CD4-positive, alpha-beta T cell (primary cell): ENCODE measurements around the gene COPA. TPM values are rescaled to one million over a fixed set of nuclear protein-coding genes. Genes with fewer than 3 reads are reported as not detected.

ENCODE experiments used
- ATAC-seq: fragments of 200-7000 bp; cut with Tn5 transposase; one replicate; pipeline ENCODE4 v1.10.0; 2022; ENCODE audit warnings: mild to moderate bottlenecking; ENCODE audit not compliant: poor library complexity
- CTCF ChIA-PET: fragments of 350-600 bp; sonication (Branson Sonifier 250); formaldehyde crosslinking; loops from one replicate; lab custom pipeline; 2021; ENCODE audit warnings: antibody characterized with exemption, inconsistent platforms; lab: Charles Lee
- POLR2A ChIA-PET: fragments of 350-600 bp; sonication (Branson Sonifier 250); formaldehyde crosslinking; loops from one replicate; lab custom pipeline; 2021; ENCODE audit warnings: antibody characterized with exemption, inconsistent platforms; lab: Charles Lee
- DNase-seq, 14 experiments: peaks; one replicate each; pipeline ENCODE4 v3.0.0-alpha.2; 2013 to 2020; ENCODE audit warnings: mixed read lengths in 2 of 14
- H3K27ac ChIP-seq, 2 donors: one replicate each; pipeline versions ENCODE4 v1.5.1 to v1.7.0; 2013; ENCODE audit warnings: low read length in 2 of 2, low read depth in 1 of 2, mild to moderate bottlenecking in 1 of 2
- H3K27me3 ChIP-seq, 2 experiments: 1 replicate in 1 of 2; 2 replicates in 1 of 2; pipeline versions ENCODE4 v1.6.1 to v1.7.0; 2013; ENCODE audit warnings: low read length in 2 of 2, control low read depth in 1 of 2, mild to moderate bottlenecking in 1 of 2, moderate library complexity in 1 of 2; ENCODE audit not compliant: insufficient read depth in 2 of 2, control insufficient read depth in 1 of 2
- H3K36me3 ChIP-seq: one replicate; pipeline ENCODE4 v1.6.1; 2013; ENCODE audit warnings: low read length, control low read depth; ENCODE audit not compliant: insufficient read depth
- H3K4me1 ChIP-seq: one replicate; pipeline ENCODE4 v1.6.1; 2013; ENCODE audit warnings: low read length, control low read depth; ENCODE audit not compliant: insufficient read depth
- H3K4me3 ChIP-seq: one replicate; pipeline ENCODE4 v1.5.1; 2013; ENCODE audit warnings: mild to moderate bottlenecking, low read length, moderate library complexity
- H3K9me3 ChIP-seq, 2 experiments: 1 replicate in 1 of 2; 2 replicates in 1 of 2; pipeline versions ENCODE4 v1.6.1 to v1.7.0; 2013; ENCODE audit warnings: low read length in 2 of 2, mild to moderate bottlenecking in 2 of 2, control low read depth in 1 of 2, moderate library complexity in 1 of 2; ENCODE audit not compliant: control insufficient read depth in 1 of 2, insufficient read depth in 1 of 2
- H3K27ac Mint-ChIP-seq: one replicate; pipeline ENCODE4 v1.8.0; 2020; ENCODE audit warnings: mixed read lengths
- H3K27me3 Mint-ChIP-seq: one replicate; pipeline ENCODE4 v1.8.0; 2021; ENCODE audit warnings: mixed read lengths
- H3K36me3 Mint-ChIP-seq: one replicate; pipeline ENCODE4 v1.8.0; 2021; ENCODE audit warnings: low read depth, mixed read lengths
- H3K4me1 Mint-ChIP-seq: one replicate; pipeline ENCODE4 v1.8.0; 2021; ENCODE audit warnings: low read depth, mixed read lengths
- H3K4me3 Mint-ChIP-seq: one replicate; pipeline ENCODE4 v1.8.0; 2020; ENCODE audit warnings: mild to moderate bottlenecking, mixed read lengths
- H3K9me3 Mint-ChIP-seq: one replicate; pipeline ENCODE4 v1.8.0; 2020; ENCODE audit warnings: mixed read lengths
- intact Hi-C, 2 experiments: fragments of 100-400 bp; cut with DNase I in 1 of 2; cut with micrococcal nuclease in 1 of 2; formaldehyde crosslinking; loops; one replicate each; pipeline versions ENCODE4 v1.15.1 to v1.9.0; 2023 to 2025; cut with DNase I, micrococcal nuclease
- total RNA-seq, 174 experiments: library from RNA in 2 of 174; stranded (reverse) in 2 of 174; gene quantifications; one replicate each; pipeline ENCODE4 v1.2.3 and lab custom pipeline; 2021 to 2026
- TF ChIP-seq, protein P1 (sequence below): fragments of 200-600 bp; IDR thresholded peaks from one replicate; pipeline ENCODE4 v1.8.0; 2022; ENCODE audit warnings: antibody characterized with exemption, mild to moderate bottlenecking

COPA gene
- total RNA-seq, 2 experiments from 2014 or later = 95.0 to 107 TPM

DNA sequence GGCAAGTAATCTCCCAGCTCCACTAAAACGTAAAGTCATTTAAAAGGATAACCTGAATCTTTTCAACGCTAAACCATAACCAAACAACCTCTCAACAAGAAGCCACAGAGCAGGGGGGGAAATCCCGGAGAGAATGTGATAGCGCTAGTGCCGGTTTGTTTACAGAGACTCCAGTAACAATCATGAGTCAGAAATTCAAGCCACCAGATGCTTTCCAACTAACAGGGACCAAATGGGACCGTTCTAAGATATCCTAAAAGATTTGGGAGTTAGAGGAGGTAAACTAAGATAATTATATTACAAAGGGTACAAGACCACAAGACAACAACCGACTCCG is 81.5 kb downstream of the COPA start:
- H3K4me3 Mint-ChIP-seq = peak overlapping the region; percentile 96
- peak overlapping the region; percentile 97 for H3K27ac Mint-ChIP-seq
- no peaks in the 10 kb centered on the region for H3K27me3 Mint-ChIP-seq
- no peaks in the 10 kb centered on the region for H3K9me3 Mint-ChIP-seq
- intact Hi-C loops = loop anchor here in 1 of 2 experiments (5.0 kb wide), 1 partner anchor 81 kb away; the partner anchor contains the start of genes COPA and NCSTN
- Histone ChIP-seq H3K9me3 (no peaks in the 10 kb centered on the region), H3K4me1 (peaks cover 33% of the 10 kb centered on the region), H3K4me3 (peak overlapping the region; percentile 83), H3K27me3 (no peaks in the 10 kb centered on the region), H3K36me3 (no peaks in the 10 kb centered on the region), H3K27ac (peak overlapping the region; percentile 98 to 99)
- POLR2A ChIA-PET = interaction anchor here (1.2 to 6.4 kb wide), 11 partner anchors 10 to 230 kb away, joined by 3 to 73 read pairs (median 15); partner anchors contain the start of genes IGSF8, PEA15, PEX19 and PIGM
- ATAC-seq (peak; percentile 63), DNase-seq (peak; percentile 45 to 93 (median 64))
- CTCF ChIA-PET = interaction anchor here (1.1 to 6.1 kb wide), 5 partner anchors 9 to 176 kb away, joined by 3 to 28 read pairs (median 7); no protein-coding TSS in a partner anchor
- H3K36me3 Mint-ChIP-seq = peaks cover 35% of the 10 kb centered on the region
- peaks cover 59% of the 10 kb centered on the region for H3K4me1 Mint-ChIP-seq
- TF ChIP-seq, protein P1, sequence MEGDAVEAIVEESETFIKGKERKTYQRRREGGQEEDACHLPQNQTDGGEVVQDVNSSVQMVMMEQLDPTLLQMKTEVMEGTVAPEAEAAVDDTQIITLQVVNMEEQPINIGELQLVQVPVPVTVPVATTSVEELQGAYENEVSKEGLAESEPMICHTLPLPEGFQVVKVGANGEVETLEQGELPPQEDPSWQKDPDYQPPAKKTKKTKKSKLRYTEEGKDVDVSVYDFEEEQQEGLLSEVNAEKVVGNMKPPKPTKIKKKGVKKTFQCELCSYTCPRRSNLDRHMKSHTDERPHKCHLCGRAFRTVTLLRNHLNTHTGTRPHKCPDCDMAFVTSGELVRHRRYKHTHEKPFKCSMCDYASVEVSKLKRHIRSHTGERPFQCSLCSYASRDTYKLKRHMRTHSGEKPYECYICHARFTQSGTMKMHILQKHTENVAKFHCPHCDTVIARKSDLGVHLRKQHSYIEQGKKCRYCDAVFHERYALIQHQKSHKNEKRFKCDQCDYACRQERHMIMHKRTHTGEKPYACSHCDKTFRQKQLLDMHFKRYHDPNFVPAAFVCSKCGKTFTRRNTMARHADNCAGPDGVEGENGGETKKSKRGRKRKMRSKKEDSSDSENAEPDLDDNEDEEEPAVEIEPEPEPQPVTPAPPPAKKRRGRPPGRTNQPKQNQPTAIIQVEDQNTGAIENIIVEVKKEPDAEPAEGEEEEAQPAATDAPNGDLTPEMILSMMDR = no peak

DNA sequence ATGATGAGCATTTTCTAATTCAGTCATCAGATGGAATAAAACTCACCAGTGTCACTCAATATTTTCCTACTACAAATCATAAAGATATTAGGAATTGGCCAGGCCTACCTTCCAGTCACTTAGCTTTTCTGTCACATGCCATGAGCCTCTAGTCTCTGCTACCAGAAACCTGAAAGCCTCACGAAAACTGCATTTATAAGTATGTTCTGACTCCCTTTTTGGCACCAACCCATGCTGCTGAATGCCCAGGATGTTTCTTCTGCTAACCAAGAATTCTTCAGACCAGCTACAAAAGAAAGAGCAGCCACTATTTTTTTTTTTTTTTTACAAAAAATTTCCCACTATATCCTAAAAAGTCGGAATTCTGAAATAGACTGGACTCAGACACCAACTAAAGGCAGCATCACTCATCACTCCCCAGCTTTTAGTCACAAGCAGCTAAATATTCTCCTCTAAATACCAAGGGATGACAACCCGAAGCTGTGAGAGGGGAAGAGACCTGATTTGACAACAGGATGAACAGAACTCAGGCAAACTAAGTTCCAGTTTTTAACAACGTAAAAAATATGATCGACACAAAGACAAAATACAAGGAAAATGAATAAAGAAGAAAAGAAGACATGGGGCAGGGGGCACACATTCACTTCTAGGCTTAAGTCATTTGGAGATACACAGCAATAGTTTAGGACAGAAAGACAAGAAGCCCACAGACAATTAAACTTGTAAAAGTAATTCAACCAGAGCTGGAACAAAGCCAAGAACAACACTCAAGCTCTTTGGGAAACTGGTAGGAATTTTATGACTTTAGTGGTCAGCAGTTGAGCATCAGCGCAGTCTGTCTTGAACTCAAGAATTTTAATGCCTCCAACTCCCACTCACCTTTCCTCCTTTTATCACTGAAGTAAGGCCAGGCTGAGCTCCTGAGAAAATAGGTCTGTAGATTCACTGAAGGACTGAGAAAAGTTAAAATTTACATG is 82.4 kb downstream of the COPA start:
- no peaks in the 10 kb centered on the region for H3K27me3 ChIP-seq
- H3K27ac Mint-ChIP-seq = peak overlapping the region; percentile 97
- peak overlapping the region; percentile 83 for H3K4me3 ChIP-seq
- H3K4me1 Mint-ChIP-seq = peaks cover 66% of the 10 kb centered on the region
- TF ChIP-seq, protein P1 = no peak
- no peaks in the 10 kb centered on the region for H3K9me3 Mint-ChIP-seq
- H3K27ac ChIP-seq = peak overlapping the region; percentile 98 to 99
- POLR2A ChIA-PET = interaction anchor here (0.9 to 6.4 kb wide), 10 partner anchors 9 to 229 kb away, joined by 3 to 73 read pairs (median 17); partner anchors contain the start of genes IGSF8, PEX19 and PIGM
- peaks cover 40% of the 10 kb centered on the region for H3K36me3 Mint-ChIP-seq
- CTCF ChIA-PET = interaction anchor here (1.1 to 6.1 kb wide), 6 partner anchors 9 to 175 kb away, joined by 3 to 28 read pairs (median 8); partner anchors contain the start of gene PEX19
- DNase-seq = peak in 3 of 14 experiments; percentile 4 to 34 (median 27)
- no peaks in the 10 kb centered on the region for H3K9me3 ChIP-seq
- ATAC-seq = no peak
- peaks cover 33% of the 10 kb centered on the region for H3K4me1 ChIP-seq
- intact Hi-C loops = loop anchor here in 1 of 2 experiments (5.0 kb wide), 1 partner anchor 82 kb away; the partner anchor contains the start of genes COPA and NCSTN
- peak overlapping the region; percentile 96 for H3K4me3 Mint-ChIP-seq
- no peaks in the 10 kb centered on the region for H3K36me3 ChIP-seq
- no peaks in the 10 kb centered on the region for H3K27me3 Mint-ChIP-seq

DNA sequence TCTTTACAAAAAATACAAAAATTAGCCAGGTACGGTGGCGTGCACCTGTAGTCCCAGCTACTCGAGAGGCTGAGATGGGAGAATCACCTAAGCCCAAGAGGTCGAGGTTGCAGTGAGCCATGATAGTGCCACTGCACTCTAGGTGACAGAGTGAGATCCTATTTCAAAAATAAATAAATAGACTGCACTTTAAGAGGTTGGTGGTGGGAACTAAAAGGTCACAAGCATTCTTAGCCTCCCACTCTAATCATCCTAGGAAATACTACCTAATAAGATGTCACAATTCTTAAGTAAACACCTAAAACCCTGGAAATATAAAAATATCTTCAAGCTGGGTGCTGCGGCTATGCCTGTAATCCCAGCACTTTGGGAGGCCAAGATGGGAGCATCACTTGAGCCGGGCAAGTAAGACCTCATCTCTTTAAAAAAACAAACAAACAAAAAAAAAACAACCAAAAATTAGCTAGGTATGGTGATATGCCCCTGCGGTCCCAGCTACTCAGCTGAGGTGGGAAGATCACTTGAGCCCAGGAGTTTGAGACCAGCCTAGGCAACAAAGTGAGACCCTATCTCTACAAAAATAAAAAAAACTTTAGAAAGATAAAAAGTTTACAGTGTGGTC is 84.8 kb downstream of the COPA start:
- ATAC-seq = no peak
- Mint-ChIP-seq H3K36me3 (peaks cover 46% of the 10 kb centered on the region), H3K27me3 (no peaks in the 10 kb centered on the region), H3K9me3 (no peaks in the 10 kb centered on the region), H3K4me3 (no peak overlapping the region), H3K27ac (peak overlapping the region; percentile 97), H3K4me1 (peaks cover 61% of the 10 kb centered on the region)
- peaks cover 28% of the 10 kb centered on the region for H3K4me1 ChIP-seq
- TF ChIP-seq, protein P1 = no peak
- no peak overlapping the region for H3K4me3 ChIP-seq
- DNase-seq = no peak
- ChIA-PET POLR2A (interaction anchor here (0.6 to 6.4 kb wide), 2 partner anchors 26 to 393 kb away, joined by 3 to 73 read pairs; partner anchors contain the start of gene PEX19), CTCF (interaction anchor here (1.4 kb wide), 1 partner anchor 65 kb away, joined by 3 read pairs; no protein-coding TSS in a partner anchor)
- intact Hi-C loops = no loop called here
- no peaks in the 10 kb centered on the region for H3K9me3 ChIP-seq
- H3K36me3 ChIP-seq = no peaks in the 10 kb centered on the region
- H3K27ac ChIP-seq = no peak overlapping the region
- no peaks in the 10 kb centered on the region for H3K27me3 ChIP-seq
